Fibroblast of the conjunctiva (primary cell): Measurements from ENCODE around the gene ZNF830.
"Not testable (repeated sequence)": the region's sequence is repeated elsewhere in the genome, so short reads cannot be mapped to it uniquely, and the experiment has no call there.

Source experiments
- DNase-seq: peaks from one replicate; pipeline ENCODE4 v3.0.0-alpha.2; 2010; ENCODE audit warnings: low read depth

The ZNF830 gene

DNA sequence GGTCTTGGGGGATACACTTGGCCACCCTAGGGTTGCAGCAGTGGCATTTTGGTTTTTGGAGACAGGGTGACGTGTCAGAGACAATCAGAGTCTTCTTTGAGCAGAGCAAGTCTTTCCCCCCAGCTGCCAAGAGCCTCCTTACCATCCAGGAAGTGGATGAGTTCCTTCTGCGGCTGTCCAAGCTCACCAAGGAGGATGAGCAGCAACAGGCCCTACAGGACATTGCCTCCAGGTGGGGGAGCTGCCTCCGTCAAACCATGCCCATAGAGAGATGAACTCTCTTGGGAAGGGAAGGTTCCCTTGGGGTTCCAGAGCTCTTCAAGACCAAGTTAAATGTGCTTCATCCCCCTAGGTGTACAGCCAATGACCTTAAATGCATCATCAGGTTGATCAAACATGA is 30.3 kb downstream of the ZNF830 start:
- DNase-seq = no peak

- DNase-seq = no peak
Observed at GRCh38 chr17:34993031-34993430, 31.7 kb downstream of the ZNF830 start.

DNA sequence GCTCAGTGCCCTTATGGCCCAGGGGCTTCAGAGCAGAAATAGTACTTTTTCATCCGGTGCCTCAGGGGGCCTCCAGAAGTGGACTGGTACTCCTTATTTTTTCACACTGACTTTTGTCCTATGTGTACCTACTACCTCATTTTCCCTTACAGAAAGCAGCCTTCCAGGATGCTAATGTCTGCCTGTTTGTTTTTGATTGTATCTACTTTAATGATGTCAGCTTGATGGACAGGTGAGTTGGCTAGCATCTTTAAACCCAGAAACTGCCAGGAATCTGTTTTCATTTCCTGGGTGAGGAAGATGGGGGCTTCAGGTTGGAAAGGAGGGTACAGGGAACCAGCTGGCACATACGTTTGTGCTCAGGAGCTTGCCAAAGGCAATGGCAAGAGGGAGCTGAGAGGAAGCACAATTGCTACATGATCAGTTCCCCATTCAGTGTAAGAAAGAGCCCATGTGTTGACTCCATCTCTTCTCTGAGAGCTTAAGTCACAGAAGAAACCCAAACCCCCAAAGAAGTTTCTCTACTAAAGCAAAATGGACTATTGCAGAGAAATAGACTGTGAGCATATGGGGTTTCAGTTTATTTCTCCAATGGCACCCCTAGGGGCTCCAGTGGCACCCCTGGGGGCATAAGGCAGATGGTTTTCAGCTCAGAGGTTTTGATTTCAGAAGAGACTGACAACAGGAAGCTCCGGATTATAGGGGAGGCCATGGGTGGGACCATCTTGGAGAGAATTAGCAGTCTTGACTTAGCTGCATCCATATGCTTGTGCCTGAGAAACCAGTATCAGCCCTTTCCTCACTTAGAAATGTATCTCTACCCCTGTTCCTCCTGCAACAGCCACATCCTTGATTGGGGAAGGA is 35.3 kb downstream of the ZNF830 start:
- DNase-seq = no peak

- peak; percentile 85 for DNase-seq
Observed at GRCh38 chr17:34997355-34997862, 36.1 kb downstream of the ZNF830 start.

DNA sequence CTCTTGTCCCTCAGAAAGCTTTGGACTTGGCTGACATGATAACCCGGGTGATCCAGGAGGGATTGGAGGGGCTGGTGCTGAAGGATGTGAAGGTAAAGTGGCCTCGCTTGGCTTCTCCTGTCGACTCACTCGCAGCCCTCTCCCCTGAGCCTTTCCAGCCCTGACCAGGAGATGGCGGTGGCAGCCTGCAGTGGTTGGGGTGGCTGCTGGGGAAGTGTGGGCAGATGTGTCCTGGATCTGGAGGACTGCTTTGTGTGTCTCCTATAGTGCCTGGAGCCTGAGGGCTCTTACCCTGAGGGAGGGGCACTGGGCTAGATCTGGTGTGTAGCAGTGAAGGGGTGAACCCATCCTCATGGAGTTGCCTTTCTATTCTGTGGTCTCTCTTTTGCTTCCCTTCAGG is 36.9 kb downstream of the ZNF830 start:
- peak; percentile 50 for DNase-seq

GRCh38 chr17:34999456-34999855 is 38.1 kb downstream of the ZNF830 start:
- DNase-seq = no peak

DNA sequence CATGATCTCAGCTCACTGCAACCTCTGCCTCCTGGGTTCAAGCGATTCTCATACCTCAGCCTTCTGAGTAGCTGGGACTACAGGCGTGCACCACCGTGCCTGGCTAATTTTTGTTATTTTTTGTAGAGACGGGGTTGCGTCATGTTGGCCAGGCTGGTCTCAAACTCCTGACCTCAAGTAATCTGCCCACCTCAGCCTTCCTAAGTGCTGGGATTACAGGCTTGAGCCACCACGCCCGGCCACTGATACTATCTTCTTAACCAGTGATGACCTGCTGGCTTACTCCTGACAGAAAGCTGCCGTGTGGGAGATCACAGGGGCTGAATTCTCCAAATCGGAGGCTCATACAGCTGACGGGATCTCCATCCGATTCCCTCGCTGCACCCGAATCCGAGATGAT is 39.6 kb downstream of the ZNF830 start:
- not testable (repeated sequence) for DNase-seq

GRCh38 chr17:35001549-35001948 is 40.2 kb downstream of the ZNF830 start:
- DNase-seq = no peak

- peak; percentile 18 for DNase-seq
Observed at GRCh38 chr17:35002876-35003551, 41.7 kb downstream of the ZNF830 start.

- no peak for DNase-seq
Observed at GRCh38 chr17:35003778-35004177, 42.4 kb downstream of the ZNF830 start.

DNA sequence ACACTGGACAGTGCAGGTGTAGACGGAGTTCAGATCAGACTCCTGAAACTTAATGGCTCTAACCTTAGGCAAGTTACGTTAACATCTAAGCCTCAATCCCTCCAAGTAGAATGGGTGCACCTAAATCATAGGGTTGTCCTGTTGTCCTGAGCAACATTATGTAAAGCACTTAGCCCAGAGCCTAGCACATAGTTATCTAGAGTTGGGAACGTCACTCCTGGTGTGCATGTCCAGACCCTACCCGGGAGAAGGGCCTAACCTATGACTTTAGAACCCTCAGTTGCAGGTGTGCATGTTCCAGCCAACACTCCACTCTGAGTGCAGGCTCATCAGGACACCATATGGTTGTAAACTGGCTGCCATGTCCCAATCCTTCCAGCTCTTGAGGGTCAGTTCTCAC is 45.0 kb downstream of the ZNF830 start:
- no peak for DNase-seq

- no peak for DNase-seq
Observed at GRCh38 chr17:35006961-35007360, 45.6 kb downstream of the ZNF830 start.

- no peak for DNase-seq
Observed at GRCh38 chr17:35010093-35010492, 48.8 kb downstream of the ZNF830 start.

DNA sequence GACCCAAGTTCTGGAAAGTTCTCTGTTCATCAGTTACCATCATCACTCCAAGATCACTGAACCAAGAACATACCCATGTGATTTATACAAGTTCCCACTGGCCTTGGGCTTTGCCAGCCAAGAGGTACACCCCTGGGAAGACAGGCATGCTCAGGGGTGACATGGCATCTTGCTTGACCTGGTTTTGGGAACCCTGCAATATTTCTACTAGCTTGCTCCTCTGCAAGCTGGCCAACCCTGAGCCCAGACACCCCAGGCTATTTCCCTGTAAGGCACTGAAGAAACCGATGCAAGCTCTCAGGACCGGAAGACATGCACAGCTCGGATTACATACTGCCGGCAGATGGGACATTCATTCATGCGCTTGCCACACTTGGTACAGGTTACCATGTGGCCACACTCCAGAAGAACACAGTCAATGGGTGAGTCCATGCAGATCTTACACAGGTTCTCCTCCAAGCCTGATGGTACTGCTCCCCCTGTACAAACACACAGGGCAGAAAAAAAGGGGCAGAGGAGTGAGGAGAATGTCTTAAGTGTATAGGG is 50.4 kb downstream of the ZNF830 start:
- no peak for DNase-seq
